Epithelial cell of prostate (primary cell): Measurements from ENCODE around the gene WNT5B.
"Not testable (repeated sequence)": the region's sequence is repeated elsewhere in the genome, so short reads cannot be mapped to it uniquely, and the experiment has no call there.

ENCODE experiments used
- DNase-seq: peaks from one replicate; pipeline ENCODE4 v3.0.0-alpha.2; 2011; ENCODE audit warnings: low read depth, low spot score
- H3K27ac ChIP-seq: fragments of 450-650 bp; 2 replicates; pipeline ENCODE4 v1.5.1; 2017; ENCODE audit warnings: mild to moderate bottlenecking

WNT5B gene

GRCh38 chr12:1676043-1676442 is 47.0 kb downstream of the WNT5B start:
- no peak for DNase-seq
- H3K27ac ChIP-seq = no peak overlapping the region

GRCh38 chr12:1680804-1681492 is 51.9 kb downstream of the WNT5B start:
- DNase-seq = no peak
- peak overlapping the region; percentile 29 for H3K27ac ChIP-seq

DNA sequence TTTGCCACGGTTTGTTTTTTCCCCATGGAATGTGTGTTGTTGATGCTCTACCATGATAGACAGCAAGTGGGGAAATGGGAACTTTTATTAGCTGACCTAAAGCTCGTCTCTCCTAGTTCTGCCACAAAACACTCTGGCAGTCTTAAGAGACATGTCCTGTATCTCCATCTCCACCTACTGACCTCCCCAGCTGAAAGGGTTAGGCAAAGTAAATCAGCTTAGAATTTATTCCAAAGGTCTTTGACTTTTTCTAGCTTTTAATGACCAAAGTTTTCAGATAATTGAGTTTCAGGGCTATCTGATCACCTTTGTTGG is 52.4 kb downstream of the WNT5B start:
- peak overlapping the region; percentile 29 for H3K27ac ChIP-seq
- DNase-seq = no peak

DNA sequence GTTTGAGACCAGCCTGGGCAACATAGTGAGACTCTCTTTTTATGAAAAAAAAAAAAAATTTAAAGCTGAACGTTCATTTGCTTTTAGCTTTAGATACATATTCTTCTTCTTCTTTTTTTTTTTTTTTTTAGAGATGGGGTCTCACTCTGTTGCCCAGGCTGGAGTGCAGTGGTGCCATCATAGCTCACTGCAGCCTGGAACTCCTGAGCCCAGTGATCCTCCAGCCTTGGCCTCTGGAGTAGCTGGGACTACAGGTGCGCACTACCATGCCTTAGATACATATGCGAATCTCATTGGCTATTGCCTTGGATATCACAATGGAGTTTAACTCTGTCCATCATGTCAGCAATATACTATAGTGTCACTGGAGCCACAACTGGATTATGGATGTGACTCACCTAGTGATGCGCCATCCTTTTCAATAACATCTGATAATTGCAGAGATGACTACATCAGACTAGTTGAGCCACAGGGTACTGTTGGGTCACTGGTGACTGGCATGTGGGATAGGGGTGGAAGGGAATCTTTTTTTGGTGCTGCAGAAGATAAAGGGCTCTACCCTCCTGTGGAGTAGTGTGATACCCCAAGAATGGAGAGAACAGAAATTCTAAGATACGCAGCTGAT is 59.2 kb downstream of the WNT5B start:
- DNase-seq = no peak

GRCh38 chr12:1690578-1691122 is 61.6 kb downstream of the WNT5B start, which contains the start of gene ADIPOR2:
Gene ADIPOR2, plus strand, starts transcription at chr12:1691070. Its CDS starts 63,274 bp downstream, at chr12:1754344.
- H3K27ac ChIP-seq = peak within 1 kb of the TSS; percentile 88
- peak; percentile 77 for DNase-seq

More for the DNA sequence above, 59.2 kb downstream of the WNT5B start:
- no peak overlapping the region for H3K27ac ChIP-seq

DNA sequence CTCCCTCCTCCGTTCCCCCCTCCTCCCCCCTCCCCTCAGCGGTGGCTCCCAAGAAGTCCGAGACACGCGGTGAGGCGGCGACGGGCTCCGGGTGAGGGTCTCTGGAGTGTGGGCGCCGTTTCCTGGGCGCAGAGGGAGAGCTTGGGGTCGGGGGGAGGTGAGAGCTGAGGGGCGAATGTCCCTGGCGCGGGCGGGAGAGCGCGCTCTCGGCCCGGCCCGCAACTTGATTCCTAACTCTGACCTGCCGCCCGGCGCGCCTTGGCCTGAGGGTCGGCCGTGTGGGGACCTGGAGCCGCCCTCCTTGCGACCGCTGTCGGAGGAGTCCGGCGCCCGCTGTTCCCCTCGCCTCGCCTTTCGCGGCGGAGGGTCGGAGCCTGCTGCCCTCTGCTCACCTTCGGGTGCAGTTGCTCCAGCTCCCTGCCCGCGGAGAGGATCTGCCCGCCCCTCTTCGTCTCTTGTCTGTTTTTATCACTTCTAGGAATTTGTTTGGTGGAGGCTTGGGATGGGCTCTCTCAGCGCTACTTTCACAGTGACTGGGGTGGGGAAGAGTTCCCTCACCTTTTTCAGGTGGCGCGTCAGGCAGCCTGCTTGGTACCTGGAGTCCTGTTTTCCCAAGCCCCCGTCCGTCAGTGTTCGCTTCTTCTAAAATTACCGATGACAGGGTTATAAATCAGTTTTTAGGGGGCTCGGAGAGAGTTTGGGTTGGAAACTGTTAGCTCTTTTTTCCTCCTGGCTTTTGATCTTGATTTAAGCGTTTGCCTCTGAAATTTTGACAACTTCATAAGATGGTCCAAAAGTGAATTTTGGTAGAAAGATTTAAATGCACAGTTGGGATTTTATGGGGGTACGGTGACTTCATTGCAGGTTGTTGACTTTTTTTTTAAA is 62.3 kb downstream of the WNT5B start:
- H3K27ac ChIP-seq = peak overlapping the region; percentile 88
- no peak for DNase-seq

- no peak for DNase-seq
- no peak overlapping the region for H3K27ac ChIP-seq
These were observed 63.2 kb downstream of the WNT5B start for GRCh38 chr12:1692226-1692625.

GRCh38 chr12:1692895-1693610 is 64.0 kb downstream of the WNT5B start:
- no peak for DNase-seq
- no peak overlapping the region for H3K27ac ChIP-seq

- not testable (repeated sequence) for H3K27ac ChIP-seq, DNase-seq
These were observed 66.1 kb downstream of the WNT5B start for GRCh38 chr12:1695097-1695496.

DNA sequence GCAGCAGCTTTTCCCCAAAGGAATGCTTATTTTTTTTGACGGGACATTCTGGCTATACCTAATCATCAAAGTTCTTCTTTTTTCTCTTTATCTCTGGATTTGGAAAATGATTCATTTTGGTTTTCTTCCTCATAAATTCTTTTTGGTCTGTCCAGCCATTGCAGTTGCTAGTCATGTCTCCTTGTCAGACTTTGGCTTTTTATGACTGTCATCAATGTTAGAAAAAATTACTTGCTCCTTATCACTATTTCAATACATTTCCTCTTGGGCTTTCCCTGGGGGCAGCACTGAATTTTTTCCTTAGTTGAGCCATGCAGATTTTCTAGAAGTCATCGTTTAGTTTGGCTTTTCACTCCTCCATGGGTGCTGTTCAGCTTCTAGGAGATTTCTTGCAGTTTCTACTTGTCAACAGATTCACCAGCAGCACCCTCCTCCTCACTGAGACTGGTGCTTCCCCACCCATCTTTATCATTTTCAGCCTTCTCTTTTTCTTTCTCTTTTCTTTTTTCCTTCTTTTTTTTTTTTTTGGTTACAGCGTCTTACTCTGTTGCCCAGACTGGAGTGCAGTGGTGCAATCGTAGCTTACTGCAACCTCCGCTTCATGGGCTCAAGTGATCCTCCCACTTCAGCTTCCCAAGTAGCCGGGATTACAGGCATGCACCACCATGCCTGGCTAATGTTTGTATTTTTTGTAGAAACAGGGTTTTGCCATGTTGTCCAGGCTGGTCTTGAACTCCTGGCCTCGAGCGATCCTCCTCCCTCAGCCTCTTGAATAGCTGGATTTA is 67.0 kb downstream of the WNT5B start:
- no peak overlapping the region for H3K27ac ChIP-seq

GRCh38 chr12:1696800-1697199 is 67.8 kb downstream of the WNT5B start:
- H3K27ac ChIP-seq = no peak overlapping the region
- no peak for DNase-seq

More for the DNA sequence above, 67.0 kb downstream of the WNT5B start:
- no peak for DNase-seq
